ENCODE data around the gene GAS5.
"Not testable (repeated sequence)": the region's sequence is repeated elsewhere in the genome, so short reads cannot be mapped to it uniquely, and the experiment has no call there.

GAS5 gene

DNA sequence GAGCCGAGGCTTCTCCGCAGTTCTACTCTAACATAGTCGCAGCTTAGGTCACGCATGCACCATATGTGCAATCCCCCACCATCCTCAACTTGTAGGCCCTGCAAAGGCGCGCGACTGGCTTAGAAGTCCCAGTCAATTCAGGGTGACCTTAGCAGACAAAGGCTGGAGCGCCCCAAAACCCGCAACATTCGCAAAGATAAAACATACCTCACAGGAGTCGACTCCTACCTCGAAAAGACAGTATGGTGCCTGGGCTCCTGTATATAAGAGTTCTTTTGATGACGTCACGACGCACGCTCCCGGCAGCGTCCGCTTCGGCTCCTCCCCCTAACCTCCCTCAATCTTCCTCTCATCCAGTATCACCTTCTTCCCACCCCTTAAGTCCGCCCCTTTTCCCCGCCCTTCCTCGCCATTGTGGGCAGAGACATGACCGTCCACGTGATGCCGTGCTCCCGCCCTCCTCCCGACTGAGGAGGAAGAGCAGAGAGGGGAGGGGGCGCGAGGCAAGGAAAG lies at the start of gene GAS5:
GAS5 (minus strand) TSS at position 237 of the 513 bp plus-strand sequence.
- peak; percentile 99 for DNase-seq (ENCODE audit: low spot score)

GRCh38 chr1:173917149-173917548 lies 49.4 kb upstream of the GAS5 start, which contains the start of gene SERPINC1:
TSS of gene SERPINC1 (minus strand) at chr1:173917327. CDS start at chr1:173917259, 68 bp downstream.
- no peak for DNase-seq (ENCODE audit: low spot score)

- no peak for DNase-seq (ENCODE audit: low spot score)
Observed at GRCh38 chr1:173916667-173917066, 48.9 kb upstream of the GAS5 start.

DNA sequence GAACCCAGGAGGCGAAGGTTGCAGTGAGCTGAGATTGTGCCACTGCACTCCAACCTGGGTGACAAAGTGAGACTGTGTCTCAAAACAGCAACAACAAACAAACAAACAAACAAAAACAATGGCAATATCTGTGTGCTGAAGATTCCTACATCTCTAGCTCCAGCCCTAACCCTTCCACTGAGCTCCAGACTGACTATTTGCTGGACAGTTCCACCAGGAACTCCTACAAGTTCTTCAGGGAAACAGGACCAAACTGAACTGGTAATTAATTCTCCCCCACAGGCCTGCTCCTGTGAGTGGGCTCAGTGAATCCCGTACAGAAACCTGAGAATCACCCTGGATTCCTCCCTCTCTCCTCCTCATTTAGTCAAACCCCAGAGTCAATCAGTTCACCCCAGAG lies 47.8 kb upstream of the GAS5 start:
- no peak for DNase-seq (ENCODE audit: low spot score)

GRCh38 chr1:173914366-173914871 lies 46.6 kb upstream of the GAS5 start:
- DNase-seq (ENCODE audit: low spot score), result peak; percentile 56

DNA sequence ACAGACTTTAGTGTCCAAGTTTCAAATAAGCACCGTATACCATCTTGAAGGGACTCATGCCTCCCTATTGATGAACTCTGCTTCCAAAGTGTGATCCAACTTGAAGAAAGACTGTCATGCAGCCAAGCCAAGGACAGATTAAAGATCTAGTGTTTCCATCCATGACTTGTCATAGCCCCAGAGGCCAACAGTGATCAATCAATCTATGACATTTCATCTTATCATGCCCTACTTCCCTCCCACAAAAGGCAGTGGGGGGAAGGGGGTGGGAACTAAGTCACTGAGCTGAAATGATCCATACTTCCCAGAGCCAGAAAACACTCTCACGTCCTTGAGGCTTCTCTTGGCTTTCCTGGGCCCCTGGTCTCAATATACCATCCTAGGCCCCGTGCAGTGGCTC lies 45.3 kb upstream of the GAS5 start:
- DNase-seq (ENCODE audit: low spot score), result no peak

DNA sequence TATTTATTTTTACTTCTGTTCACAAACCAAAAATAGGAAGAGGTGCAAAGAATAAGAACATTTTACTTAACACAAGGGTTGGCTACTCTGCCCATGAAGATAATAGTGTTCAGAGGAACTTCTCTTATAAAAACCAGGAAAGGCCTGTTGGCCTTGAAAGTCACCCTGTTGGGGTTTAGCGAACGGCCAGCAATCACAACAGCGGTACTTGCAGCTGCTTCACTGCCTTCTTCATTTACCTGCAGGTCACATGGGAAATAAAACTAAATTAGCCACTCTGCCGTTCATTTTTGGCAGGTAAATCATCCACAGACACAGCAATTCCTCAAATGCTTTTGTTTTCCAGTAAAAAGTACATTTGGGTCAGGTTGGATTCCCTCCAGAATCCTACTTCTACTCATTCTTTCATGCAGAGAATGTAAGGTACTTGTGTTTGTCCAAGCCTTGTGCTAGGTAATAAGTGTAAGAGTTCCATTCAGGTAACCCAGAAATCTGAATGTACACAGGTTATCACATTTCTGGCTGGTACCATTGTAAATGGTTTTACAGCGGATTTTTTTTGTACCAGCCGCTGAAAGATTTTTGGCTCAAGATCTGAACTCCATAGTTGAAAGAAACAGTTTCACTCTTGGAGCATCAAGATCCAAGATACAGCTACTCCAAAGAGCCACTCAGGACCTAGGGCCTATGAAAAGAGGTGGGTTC lies 36.2 kb upstream of the GAS5 start:
- DNase-seq (ENCODE audit: low spot score), result no peak

- no peak for DNase-seq (ENCODE audit: low spot score)
Observed at GRCh38 chr1:173900992-173901391, 33.2 kb upstream of the GAS5 start.

DNA sequence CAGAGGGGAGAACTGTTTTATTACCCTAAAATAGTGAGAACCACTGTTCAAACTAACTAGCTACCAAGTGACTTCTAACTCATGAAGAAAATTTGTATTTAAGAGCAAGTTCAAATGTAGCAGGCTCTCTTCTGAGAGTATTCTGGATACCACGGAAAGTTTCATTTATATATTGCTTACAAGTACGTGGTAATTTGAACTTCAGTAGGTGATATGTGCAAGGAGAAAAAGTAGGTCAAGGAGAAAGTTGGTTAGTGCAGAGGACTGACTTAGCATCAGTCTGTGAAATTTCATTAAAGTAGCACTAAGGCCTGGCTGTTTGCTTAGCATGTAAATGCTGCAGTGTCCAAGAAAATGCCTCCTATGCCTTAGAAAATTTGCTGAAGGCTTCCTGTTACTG lies 32.6 kb upstream of the GAS5 start:
- DNase-seq (ENCODE audit: low spot score), result no peak

DNA sequence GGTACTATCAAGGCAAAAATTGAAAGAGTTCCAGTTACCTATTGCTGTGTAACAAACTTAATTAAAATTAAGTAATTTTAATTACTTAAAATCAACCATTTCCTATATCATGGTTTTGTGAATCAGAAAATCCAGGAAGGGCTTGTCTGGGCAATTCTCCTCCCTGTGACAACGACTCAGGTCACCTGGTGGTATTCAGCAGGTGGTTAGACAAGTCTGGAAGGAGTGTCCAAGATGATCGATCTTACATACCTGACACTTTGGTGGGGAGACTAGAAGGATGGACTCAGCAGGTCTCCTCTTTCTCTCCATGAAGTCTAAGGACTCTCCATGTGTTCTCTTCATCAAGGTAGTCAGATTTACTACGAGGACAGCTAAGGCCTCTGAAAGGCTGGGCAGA lies 26.4 kb upstream of the GAS5 start:
- no peak for DNase-seq (ENCODE audit: low spot score)

- no peak for DNase-seq (ENCODE audit: low spot score)
Observed at GRCh38 chr1:173893611-173894010, 25.8 kb upstream of the GAS5 start.

GRCh38 chr1:173889885-173890284 lies 22.1 kb upstream of the GAS5 start:
- no peak for DNase-seq (ENCODE audit: low spot score)

GRCh38 chr1:173888749-173889148 lies 21.0 kb upstream of the GAS5 start:
- DNase-seq (ENCODE audit: low spot score), result no peak

DNA sequence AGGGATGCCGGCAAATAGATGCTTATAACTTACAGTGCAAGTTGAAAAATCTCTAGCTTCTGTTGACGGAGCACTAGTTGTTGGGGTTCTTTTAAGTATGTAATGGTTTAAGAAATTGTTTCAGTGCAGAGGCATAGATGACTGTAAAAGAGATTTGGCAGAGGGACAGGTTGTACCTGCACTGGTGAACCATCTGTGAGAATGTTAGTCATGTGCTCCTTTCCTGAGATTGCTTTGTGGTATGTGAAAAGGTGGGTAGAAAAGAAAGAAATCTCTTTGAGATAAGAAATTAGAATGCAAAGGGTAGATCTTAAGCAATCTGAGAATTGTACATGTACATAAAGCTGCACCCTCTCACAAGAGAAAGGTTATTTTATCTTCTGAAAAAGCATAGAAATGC lies 19.8 kb upstream of the GAS5 start:
- DNase-seq (ENCODE audit: low spot score), result no peak

GRCh38 chr1:173886746-173887611 lies 19.2 kb upstream of the GAS5 start:
- DNase-seq (ENCODE audit: low spot score), result no peak

DNA sequence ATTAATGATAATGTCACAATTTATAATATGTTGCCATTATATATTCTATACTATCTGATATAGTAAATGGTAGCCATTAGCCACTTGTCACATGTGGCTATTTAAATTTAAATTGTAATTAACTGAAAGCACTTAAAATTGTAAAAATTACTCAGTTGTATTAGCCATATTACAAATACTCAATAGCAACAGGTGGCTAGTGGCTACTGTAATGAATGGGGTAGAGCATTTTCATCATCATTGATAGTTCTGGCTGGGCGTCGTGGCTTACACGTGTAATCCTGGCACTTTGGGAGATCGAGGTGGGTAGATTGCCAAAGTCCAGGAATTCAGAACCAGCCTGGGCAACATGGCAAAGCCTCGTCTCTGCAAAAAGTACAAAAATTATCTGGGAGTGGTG lies 16.9 kb upstream of the GAS5 start:
- DNase-seq (ENCODE audit: low spot score), result no peak

DNA sequence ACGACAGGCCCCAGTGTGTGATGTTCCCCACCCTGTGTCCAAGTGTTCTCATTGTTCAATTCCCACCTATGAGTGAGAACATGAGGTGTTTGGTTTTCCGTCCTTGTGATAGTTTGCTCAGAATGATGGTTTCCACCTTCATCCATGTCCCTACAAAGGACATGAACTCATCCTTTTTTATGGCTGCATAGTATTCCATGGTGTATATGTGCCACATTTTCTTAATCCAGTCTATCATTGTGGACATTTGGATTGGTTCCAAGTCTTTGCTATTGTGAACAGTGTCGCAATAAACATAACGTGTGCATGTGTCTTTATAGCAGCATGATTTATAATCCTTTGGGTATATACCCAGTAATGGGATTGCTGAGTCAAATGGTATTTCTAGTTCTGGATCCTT lies 13.3 kb upstream of the GAS5 start:
- not testable (repeated sequence) for DNase-seq (ENCODE audit: low spot score)

DNA sequence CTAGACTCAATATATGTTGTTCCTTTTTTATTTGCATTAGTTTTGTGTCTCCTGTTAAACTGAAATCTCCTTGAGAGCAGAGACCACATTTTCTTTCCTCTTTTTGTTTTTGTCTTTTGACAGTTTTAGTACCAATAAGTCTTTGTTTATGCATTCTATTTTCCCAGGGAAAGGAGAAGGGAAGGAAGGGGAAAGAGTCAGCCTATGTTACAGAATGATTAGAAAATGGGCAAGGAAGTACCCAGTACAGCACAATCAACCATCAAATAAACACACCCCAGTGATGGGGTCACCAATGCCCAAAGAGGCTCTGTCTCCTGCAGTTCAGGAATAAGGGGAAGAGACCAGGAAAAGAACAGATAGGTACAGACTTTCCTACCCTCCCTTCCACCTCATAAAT lies 10.5 kb upstream of the GAS5 start:
- DNase-seq (ENCODE audit: low spot score), result no peak

GRCh38 chr1:173876732-173877131 lies 8.9 kb upstream of the GAS5 start:
- DNase-seq (ENCODE audit: low spot score), result no peak

- DNase-seq (ENCODE audit: low spot score), result no peak
Observed at GRCh38 chr1:173871500-173871899, 3.7 kb upstream of the GAS5 start.

DNA sequence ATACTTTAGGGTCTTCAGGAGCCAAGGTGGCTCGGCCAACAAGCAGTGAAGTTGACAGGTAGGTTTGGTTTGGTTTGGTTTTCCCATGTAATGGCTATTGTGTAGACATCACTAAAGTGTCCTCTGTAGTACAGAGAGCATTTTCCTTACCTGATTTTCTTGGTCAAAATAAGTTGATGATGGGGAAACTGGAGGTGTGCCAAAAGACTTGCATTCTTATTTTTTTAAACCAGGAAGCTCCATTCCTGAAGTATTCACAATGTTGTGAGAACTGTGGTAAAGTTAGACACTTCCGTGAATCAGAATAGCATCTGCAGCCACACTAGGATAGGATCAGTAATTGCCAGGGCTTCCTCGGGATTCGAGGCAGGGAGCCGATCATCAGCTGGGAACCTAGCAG lies 3.3 kb upstream of the GAS5 start:
- no peak for DNase-seq (ENCODE audit: low spot score)

- DNase-seq (ENCODE audit: low spot score), result peak; percentile 73
Observed at GRCh38 chr1:173870252-173871075, 2.7 kb upstream of the GAS5 start.
